GM12878 (cell line): ENCODE data around the gene AGT.

Experiments
- BACH1 ChIP-seq: fragments of 450-650 bp; IDR thresholded peaks from 2 replicates; pipeline ENCODE4 v1.6.1; 2017; ENCODE audit warnings: mild to moderate bottlenecking, borderline replicate concordance
- BCL11A ChIP-seq: IDR thresholded peaks from 2 replicates; pipeline ENCODE4 v1.6.1; 2011; ENCODE audit warnings: low read depth, low read length
- CBFB ChIP-seq: IDR thresholded peaks from 2 replicates; pipeline ENCODE4 v1.6.1; 2016; ENCODE audit warnings: antibody characterized with exemption, low read depth
- CHD1 ChIP-seq: IDR thresholded peaks from 2 replicates; pipeline ENCODE4 v1.6.1; 2012; ENCODE audit warnings: low read depth, low read length, improper control_type of control experiment
- ETV6 ChIP-seq, 2 experiments: fragments of 450-650 bp in 1 of 2; IDR thresholded peaks in 1 of 2; conservative IDR thresholded peaks in 1 of 2; 2 replicates each; pipeline ENCODE4 v1.6.1; 2014; ENCODE audit warnings: antibody characterized with exemption in 1 of 2, borderline replicate concordance in 1 of 2, low read depth in 1 of 2, mild to moderate bottlenecking in 1 of 2, moderate library complexity in 1 of 2
- EZH2 ChIP-seq: IDR thresholded peaks from 2 replicates; pipeline ENCODE4 v1.6.1; 2012; ENCODE audit warnings: low read depth, mild to moderate bottlenecking, control low read depth, inconsistent platforms, low read length, borderline replicate concordance; ENCODE audit not compliant: control insufficient read depth
- GATAD2B ChIP-seq: fragments of 450-650 bp; conservative IDR thresholded peaks from 2 replicates; pipeline ENCODE4 v1.6.1; 2017; ENCODE audit warnings: low read depth, mild to moderate bottlenecking, moderate library complexity
- NFIC ChIP-seq: IDR thresholded peaks from 2 replicates; pipeline ENCODE4 v1.6.1; 2012; ENCODE audit warnings: low read depth, mild to moderate bottlenecking, inconsistent platforms, low read length, moderate library complexity
- POLR2A ChIP-seq: IDR thresholded peaks from 2 replicates; pipeline ENCODE4 v1.6.1; 2011; ENCODE audit warnings: low read depth, mild to moderate bottlenecking, low read length
- SP1 ChIP-seq: IDR thresholded peaks from one replicate; pipeline ENCODE4 v1.6.1; 2011; ENCODE audit warnings: low read depth, low read length
- TAF1 ChIP-seq: IDR thresholded peaks from 2 replicates; pipeline ENCODE4 v1.6.1; 2011; ENCODE audit warnings: mild to moderate bottlenecking, low read depth, low read length, borderline replicate concordance
- TF ChIP-seq, protein P1 (sequence below), 3 experiments: IDR thresholded peaks in 2 of 3; conservative IDR thresholded peaks in 1 of 3; 2 replicates each; pipeline ENCODE4 v1.5.1; 2011; ENCODE audit warnings: low read depth in 3 of 3, low read length in 3 of 3, mild to moderate bottlenecking in 3 of 3, control low read depth in 2 of 3, moderate library complexity in 2 of 3, inconsistent platforms in 1 of 3, mixed read lengths in 1 of 3; ENCODE audit not compliant: control insufficient read depth in 2 of 3, insufficient read depth in 1 of 3; ENCODE audit errors: extremely low read depth in 1 of 3

DNA sequence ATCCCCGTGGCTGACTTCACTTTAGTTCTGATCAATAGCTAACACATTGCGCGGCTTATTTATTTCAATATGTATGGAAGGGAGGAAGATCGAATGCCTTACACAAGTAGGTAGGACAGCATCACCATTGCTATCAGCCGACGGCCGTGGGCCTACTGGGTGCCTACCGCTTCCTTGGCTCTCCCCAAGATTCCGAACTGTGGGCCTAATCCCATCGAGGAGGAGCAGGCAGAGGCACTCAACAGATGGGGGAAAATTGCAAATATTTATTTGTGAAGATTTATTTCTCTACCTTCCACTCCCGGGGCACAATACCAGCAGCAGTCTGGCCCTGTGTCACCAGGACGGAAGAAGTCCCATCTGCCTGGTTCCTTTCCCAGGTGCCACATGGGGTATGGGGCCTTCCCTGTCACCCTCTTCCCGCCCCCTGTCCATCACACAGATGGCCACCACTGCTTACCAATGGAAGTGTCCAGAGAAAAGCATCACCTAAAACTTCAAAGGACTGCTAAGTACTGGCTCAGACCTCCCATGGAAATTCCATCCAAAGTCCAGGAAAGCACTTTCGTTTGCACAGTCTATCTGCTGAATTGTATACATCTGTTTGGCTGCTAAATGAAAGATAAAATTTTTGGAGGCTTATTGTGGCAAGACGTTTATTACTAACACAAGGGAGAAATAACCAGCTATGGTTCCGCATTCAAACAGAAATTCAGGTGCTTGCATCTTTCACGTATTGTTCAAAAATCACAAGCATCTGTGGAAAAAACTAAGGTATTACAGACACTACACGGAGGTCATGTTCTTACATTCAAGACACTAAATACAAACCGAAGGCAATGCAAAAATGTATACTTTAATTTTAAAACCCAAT, 11.8 kb downstream of the AGT start:
- TF ChIP-seq BACH1 (no peak), EZH2 (no peak), TAF1 (no peak), CBFB (no peak), NFIC (no peak), CHD1 (no peak), GATAD2B (no peak), POLR2A (no peak), SP1 (no peak), BCL11A (no peak), ETV6 (conservative IDR thresholded peaks at IDR 0.05 in 1 of 2, IDR thresholded peaks at IDR 0.05 in 1 of 2; ENCODE audit: borderline replicate concordance in 1 of 2, low read depth in 1 of 2) (no peak)
- TF ChIP-seq, protein P1, sequence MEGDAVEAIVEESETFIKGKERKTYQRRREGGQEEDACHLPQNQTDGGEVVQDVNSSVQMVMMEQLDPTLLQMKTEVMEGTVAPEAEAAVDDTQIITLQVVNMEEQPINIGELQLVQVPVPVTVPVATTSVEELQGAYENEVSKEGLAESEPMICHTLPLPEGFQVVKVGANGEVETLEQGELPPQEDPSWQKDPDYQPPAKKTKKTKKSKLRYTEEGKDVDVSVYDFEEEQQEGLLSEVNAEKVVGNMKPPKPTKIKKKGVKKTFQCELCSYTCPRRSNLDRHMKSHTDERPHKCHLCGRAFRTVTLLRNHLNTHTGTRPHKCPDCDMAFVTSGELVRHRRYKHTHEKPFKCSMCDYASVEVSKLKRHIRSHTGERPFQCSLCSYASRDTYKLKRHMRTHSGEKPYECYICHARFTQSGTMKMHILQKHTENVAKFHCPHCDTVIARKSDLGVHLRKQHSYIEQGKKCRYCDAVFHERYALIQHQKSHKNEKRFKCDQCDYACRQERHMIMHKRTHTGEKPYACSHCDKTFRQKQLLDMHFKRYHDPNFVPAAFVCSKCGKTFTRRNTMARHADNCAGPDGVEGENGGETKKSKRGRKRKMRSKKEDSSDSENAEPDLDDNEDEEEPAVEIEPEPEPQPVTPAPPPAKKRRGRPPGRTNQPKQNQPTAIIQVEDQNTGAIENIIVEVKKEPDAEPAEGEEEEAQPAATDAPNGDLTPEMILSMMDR (IDR thresholded peaks at IDR 0.05 in 2 of 3, conservative IDR thresholded peaks at IDR 0.05 in 1 of 3; ENCODE audit: control insufficient read depth in 2 of 3, extremely low read depth in 1 of 3, insufficient read depth in 1 of 3, low read depth in 3 of 3, low read length in 3 of 3): no peak
